Liver (tissue), 9 donors: ENCODE measurements around the gene DLL4. TPM values are rescaled to one million over a fixed set of nuclear protein-coding genes. Genes with fewer than 3 reads are reported as not detected.

ENCODE experiments used
- DNase-seq: peaks from one replicate; pipeline ENCODE4 v3.0.0-alpha.2; 2017; ENCODE audit warnings: low spot score
- H3K27ac ChIP-seq, 2 donors: one replicate each; pipeline ENCODE4 v1.7.0; 2013; ENCODE audit warnings: inconsistent platforms in 2 of 2, low read length in 2 of 2, control low read depth in 1 of 2, low read depth in 1 of 2, mild to moderate bottlenecking in 1 of 2
- H3K27me3 ChIP-seq, 4 donors: one replicate each; pipeline versions ENCODE4 v1.6.1 to v1.7.0; 2013; ENCODE audit warnings: low read length in 3 of 4, inconsistent platforms in 1 of 4, mild to moderate bottlenecking in 1 of 4, moderate library complexity in 1 of 4; ENCODE audit not compliant: control insufficient read depth in 4 of 4, insufficient read depth in 4 of 4
- H3K36me3 ChIP-seq, 4 donors: one replicate each; pipeline versions ENCODE4 v1.6.1 to v1.7.0; 2013; ENCODE audit warnings: low read length in 3 of 4, mild to moderate bottlenecking in 3 of 4, low read depth in 1 of 4, moderate library complexity in 1 of 4; ENCODE audit not compliant: control insufficient read depth in 4 of 4, insufficient read depth in 3 of 4
- H3K4me1 ChIP-seq, 4 donors: one replicate each; pipeline versions ENCODE4 v1.6.1 to v1.7.0; 2013; ENCODE audit warnings: low read length in 3 of 4, mild to moderate bottlenecking in 3 of 4, moderate library complexity in 1 of 4; ENCODE audit not compliant: control insufficient read depth in 4 of 4, insufficient read depth in 4 of 4
- H3K4me3 ChIP-seq, 3 donors: one replicate each; pipeline versions ENCODE4 v1.6.1 to v1.7.0; 2013; ENCODE audit warnings: low read length in 3 of 3, control low read depth in 1 of 3, low read depth in 1 of 3, mild to moderate bottlenecking in 1 of 3
- H3K9ac ChIP-seq, 2 donors: one replicate each; pipeline ENCODE4 v1.7.0; 2013; ENCODE audit warnings: low read length in 2 of 2, mild to moderate bottlenecking in 2 of 2, moderate library complexity in 2 of 2, control low read depth in 1 of 2, low read depth in 1 of 2
- H3K9me3 ChIP-seq, 4 donors: one replicate each; pipeline versions ENCODE4 v1.6.1 to v1.7.0; 2013; ENCODE audit warnings: low read length in 3 of 4; ENCODE audit not compliant: control insufficient read depth in 4 of 4
- ATF3 ChIP-seq: IDR thresholded peaks from 2 replicates; pipeline ENCODE4 v1.6.1; 2016; ENCODE audit warnings: antibody characterized with exemption
- EGR1 ChIP-seq, 2 donors: IDR thresholded peaks; 2 replicates each; pipeline ENCODE4 v1.6.1; 2016 to 2018; ENCODE audit warnings: antibody characterized with exemption in 2 of 2, low read depth in 2 of 2
- FOXA2 ChIP-seq: IDR thresholded peaks from 2 replicates; pipeline ENCODE4 v1.6.1; 2016; ENCODE audit warnings: antibody characterized with exemption
- GABPA ChIP-seq, 2 donors: IDR thresholded peaks in 1 of 2; conservative IDR thresholded peaks in 1 of 2; 2 replicates each; pipeline ENCODE4 v1.6.1; 2016; ENCODE audit warnings: antibody characterized with exemption in 2 of 2, mild to moderate bottlenecking in 1 of 2, moderate library complexity in 1 of 2
- HNF4A ChIP-seq, 2 donors: conservative IDR thresholded peaks; 2 replicates each; pipeline ENCODE4 v1.6.1; 2016; ENCODE audit warnings: antibody characterized with exemption in 2 of 2, mild to moderate bottlenecking in 2 of 2
- JUND ChIP-seq, 2 donors: IDR thresholded peaks; 2 replicates each; pipeline ENCODE4 v1.6.1; 2016; ENCODE audit warnings: antibody characterized with exemption in 2 of 2
- NR2F2 ChIP-seq: IDR thresholded peaks from 2 replicates; pipeline ENCODE4 v1.6.1; 2016; ENCODE audit warnings: antibody characterized with exemption
- RAD21 ChIP-seq, 2 donors: IDR thresholded peaks; 2 replicates each; pipeline ENCODE4 v1.6.1; 2016; ENCODE audit warnings: antibody characterized with exemption in 2 of 2, mild to moderate bottlenecking in 2 of 2
- REST ChIP-seq: IDR thresholded peaks from 2 replicates; pipeline ENCODE4 v1.6.1; 2016; ENCODE audit warnings: antibody characterized with exemption, mild to moderate bottlenecking
- RXRA ChIP-seq, 2 donors: IDR thresholded peaks; 2 replicates each; pipeline ENCODE4 v1.6.1; 2017 to 2018; ENCODE audit warnings: antibody characterized with exemption in 2 of 2, mild to moderate bottlenecking in 1 of 2
- YY1 ChIP-seq: IDR thresholded peaks from 2 replicates; pipeline ENCODE4 v1.6.1; 2016; ENCODE audit warnings: antibody characterized with exemption, mild to moderate bottlenecking
- WGBS: extraction: QIAGEN DNeasy Blood & Tissue Kit; methylation state at CpG from one replicate; pipeline ENCODE4 v1.1.7; 2013; 5-methylcytosine and 5-hydroxymethylcytosine counted together
- polyA plus RNA-seq, 2 donors: library from polyadenylated mRNA; stranded (reverse) in 1 of 2; unstranded in 1 of 2; fragments of 200-250 nt in 1 of 2; fragments of >200 nt in 1 of 2; fragmentation: Nextera tagmentation in 1 of 2; extraction: Ambion mirVana in 1 of 2; gene quantifications; one replicate each; pipeline versions ENCODE4 v1.2.1 to v1.2.3, GENCODE V29; 2013 to 2015
- total RNA-seq, 2 donors: library from RNA; depleted of rRNA; stranded (reverse); fragments of >200 nt; gene quantifications; one replicate each; pipeline ENCODE4 v1.2.3, GENCODE V29; 2014
- TF ChIP-seq, protein P1 (sequence below): IDR thresholded peaks from 2 replicates; pipeline ENCODE4 v1.6.1; 2016; ENCODE audit warnings: antibody characterized with exemption
- donor health status: healthy.
- donor health status: healthy.
- donor health status: healthy.
- donor health status: healthy.
- donor health status: healthy.

Gene DLL4
- total and polyA plus RNA-seq, 4 donors = 2.1 to 3.8 (median 3.0) TPM

GRCh38 chr15:40955141-40955903 is 26.2 kb downstream of the DLL4 start (continued):
- no peak for TF ChIP-seq ATF3
- TF ChIP-seq, protein P1, sequence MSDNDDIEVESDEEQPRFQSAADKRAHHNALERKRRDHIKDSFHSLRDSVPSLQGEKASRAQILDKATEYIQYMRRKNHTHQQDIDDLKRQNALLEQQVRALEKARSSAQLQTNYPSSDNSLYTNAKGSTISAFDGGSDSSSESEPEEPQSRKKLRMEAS = no peak

DNA sequence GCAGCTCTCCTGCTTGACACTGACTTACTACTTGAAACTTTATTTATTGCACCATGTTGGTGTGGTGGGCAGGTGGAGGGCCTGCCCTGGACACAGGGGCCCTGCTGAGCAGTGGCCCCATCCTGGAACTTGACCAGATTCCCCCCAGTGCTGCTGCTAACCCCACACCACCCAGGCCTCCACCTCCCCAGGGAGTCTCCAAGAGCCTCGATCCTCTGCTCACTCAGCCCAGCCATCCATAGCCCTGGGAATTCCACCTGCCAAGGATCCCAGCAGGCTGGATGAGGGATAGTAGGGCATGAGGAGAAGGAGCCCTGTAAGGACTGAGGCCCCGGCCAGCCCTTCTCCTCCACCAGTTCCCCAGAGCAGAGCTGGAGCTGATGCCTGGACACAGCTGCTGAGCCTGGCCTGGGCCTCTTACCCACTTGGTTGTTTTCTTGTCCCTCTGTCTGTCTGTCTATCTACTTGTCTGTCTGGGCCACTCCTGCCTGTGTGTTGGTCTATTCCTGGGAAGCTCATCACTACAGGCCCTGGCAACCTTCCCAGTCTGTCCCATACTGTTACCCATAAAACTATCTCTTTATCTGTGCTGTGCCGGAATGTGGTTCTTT is 26.9 kb downstream of the DLL4 start:
- no peaks in the 10 kb centered on the region for H3K27me3 ChIP-seq
- no peaks in the 10 kb centered on the region for H3K9me3 ChIP-seq
- DNase-seq = no peak
- H3K4me1 ChIP-seq = peaks cover 5 to 25% (median 15%) of the 10 kb centered on the region in 4 donors
- WGBS = 93% methylated on average over 3 of the region's 3 CpGs
- H3K4me3 ChIP-seq = no peak overlapping the region
- no peak for TF ChIP-seq HNF4A (conservative IDR thresholded peaks at IDR 0.05)
- TF ChIP-seq RAD21 (IDR thresholded peaks at IDR 0.05) = no peak
- no peak for TF ChIP-seq NR2F2
- TF ChIP-seq JUND (IDR thresholded peaks at IDR 0.05) = no peak
- H3K36me3 ChIP-seq = no peaks in the 10 kb centered on the region
- no peak overlapping the region for H3K9ac ChIP-seq
- H3K27ac ChIP-seq = no peak overlapping the region

GRCh38 chr15:40956541-40956982 is 27.4 kb downstream of the DLL4 start:
- WGBS = 95% methylated on average over 3 of the region's 3 CpGs
- Histone ChIP-seq H3K9ac (no peak overlapping the region), H3K36me3 (no peaks in the 10 kb centered on the region), H3K9me3 (no peaks in the 10 kb centered on the region), H3K27ac (no peak overlapping the region), H3K4me3 (no peak overlapping the region), H3K27me3 (no peaks in the 10 kb centered on the region), H3K4me1 (peaks cover 5 to 24% (median 15%) of the 10 kb centered on the region in 4 donors)
- TF ChIP-seq ATF3 (no peak), EGR1 (IDR thresholded peaks at IDR 0.05; ENCODE audit: low read depth in 2 of 2) (no peak), RAD21 (IDR thresholded peaks at IDR 0.05) (no peak), HNF4A (conservative IDR thresholded peaks at IDR 0.05) (no peak), RXRA (IDR thresholded peaks at IDR 0.05) (no peak), REST (no peak), GABPA (IDR thresholded peaks at IDR 0.05 in 1 of 2, conservative IDR thresholded peaks at IDR 0.05 in 1 of 2) (no peak), FOXA2 (no peak), YY1 (no peak)
- no peak for DNase-seq
